ENCODE results near the gene SOX8. TPM values are rescaled to one million over a fixed set of nuclear protein-coding genes. Genes with fewer than 3 reads are reported as not detected.

The SOX8 gene
- total RNA-seq, 1 donor from 2014 or later: 1.4 TPM

DNA sequence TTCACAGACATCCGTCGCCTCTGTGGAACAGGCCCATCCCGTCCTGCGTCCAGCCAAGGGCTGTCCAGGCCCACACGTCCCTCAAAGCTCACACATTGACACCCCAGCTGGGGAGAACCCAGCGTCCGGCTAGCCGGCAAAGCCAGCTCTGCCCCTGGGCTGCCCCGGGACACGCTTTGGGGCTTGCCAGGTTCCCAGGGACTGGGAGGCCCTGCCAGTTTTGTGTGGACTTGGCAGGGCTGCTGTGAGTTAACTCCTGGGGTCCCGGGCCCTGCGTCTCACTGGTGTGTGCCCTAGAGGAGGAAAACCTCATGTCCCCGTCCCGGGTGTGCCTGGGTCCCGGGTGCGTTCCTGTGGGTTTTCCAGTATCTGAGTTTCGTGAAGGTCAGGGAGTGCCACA lies 6.3 kb downstream of the SOX8 start:
- DNase-seq (ENCODE audit: low spot score): no peak

DNA sequence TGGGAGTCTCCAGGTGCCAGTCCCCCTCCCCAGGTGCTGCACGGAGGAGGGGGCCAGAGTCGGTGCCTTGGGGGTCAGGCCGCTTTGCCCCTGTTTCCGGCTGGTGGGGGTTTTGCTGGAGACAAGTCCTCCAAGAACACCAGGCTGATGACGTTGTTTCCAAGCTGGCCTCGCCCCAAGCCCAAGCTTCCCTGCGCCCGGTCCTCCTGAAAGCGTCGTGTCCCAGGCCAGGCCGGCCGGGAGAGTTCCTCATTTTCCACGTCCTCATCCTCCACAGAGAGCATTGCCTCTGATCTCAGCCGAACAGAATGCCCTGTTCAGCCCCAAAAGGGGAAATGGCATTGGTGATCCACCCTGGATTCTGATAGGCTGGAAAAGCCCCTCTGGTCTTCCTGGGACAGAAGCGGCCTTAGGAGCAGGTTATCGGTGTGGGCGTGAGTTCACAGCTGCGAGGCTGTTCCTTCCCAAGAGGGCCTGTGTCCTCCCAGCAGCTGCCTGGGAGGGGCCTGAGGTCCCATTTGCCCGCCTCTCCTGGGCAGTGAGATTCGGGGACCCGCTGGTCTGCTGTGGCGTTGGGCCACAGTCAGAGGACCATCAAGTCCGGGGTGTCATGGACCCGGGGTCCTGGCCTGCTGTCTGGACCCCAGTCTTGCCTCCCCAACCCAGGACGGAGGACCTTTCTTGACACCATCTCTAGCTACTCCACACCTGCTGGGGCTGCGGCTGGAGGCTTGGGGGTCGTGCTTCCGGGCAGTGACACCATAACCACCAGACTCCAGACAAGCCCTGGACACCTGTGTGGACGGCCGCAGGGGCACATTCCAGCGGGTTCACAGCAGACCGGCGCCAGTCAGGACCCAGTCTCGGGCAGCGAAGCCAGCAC lies 7.1 kb downstream of the SOX8 start:
- no peak for DNase-seq (ENCODE audit: low spot score)

DNA sequence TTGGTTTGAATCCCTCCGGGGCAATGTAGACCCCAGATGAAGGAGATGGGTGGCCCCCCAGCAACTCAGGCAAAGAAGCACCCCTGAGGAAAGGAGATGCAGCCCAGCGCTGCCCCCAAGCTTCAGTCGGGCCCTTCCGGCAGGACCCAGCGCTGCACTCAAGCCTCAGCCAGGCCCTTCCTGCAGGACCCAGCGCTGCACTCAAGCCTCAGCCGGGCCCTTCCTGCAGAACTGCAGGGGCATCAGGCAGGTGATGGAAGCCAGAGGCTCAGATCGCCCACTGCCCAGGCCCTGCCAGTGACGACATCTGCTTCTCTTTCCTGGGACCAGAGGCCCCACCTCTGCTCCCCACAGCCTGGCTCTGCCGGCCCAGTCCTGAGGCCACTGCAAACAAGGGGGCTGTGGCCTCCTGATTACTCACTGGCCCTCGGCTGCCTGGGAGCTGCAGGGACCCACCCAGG lies 7.8 kb downstream of the SOX8 start:
- no peak for DNase-seq (ENCODE audit: low spot score)

DNA sequence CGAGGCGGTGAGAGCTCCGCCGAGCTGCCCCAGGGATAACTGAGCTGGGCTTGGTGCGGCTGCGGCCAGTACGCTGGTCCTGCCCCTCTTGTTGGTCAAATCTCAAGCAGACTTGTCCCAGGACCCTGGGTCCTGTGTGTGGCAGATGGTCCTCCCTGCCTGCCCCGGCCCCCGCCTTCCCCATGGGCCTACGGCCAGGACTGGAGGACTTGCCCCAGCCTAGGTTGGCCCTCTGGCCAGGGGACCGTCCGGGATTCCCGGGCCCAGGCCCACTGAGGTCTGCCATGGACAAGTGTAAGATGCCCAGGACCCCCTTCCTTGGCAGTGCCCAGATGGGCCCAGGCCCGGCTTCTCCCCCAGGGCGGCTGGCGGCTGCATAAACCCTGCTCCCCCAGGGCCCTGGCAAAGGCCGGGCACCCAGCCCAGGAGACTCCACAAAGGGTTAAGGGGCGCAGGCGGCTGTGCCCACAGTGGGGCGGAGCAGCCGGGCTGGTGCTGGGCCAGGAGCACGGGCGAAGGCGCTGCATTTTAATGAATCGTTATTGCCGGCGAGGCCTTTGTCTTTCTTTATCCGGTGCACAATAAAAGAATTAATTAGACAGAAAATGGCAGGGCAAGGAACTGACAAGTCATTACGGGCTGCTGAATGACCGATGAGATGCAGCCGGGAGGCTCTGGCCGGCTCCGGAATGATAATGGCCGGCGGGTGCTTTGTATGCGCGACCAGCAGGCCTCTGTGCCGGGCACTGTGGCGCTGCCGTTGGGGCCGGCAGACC lies 9.1 kb downstream of the SOX8 start:
- no peak for DNase-seq (ENCODE audit: low spot score)

DNA sequence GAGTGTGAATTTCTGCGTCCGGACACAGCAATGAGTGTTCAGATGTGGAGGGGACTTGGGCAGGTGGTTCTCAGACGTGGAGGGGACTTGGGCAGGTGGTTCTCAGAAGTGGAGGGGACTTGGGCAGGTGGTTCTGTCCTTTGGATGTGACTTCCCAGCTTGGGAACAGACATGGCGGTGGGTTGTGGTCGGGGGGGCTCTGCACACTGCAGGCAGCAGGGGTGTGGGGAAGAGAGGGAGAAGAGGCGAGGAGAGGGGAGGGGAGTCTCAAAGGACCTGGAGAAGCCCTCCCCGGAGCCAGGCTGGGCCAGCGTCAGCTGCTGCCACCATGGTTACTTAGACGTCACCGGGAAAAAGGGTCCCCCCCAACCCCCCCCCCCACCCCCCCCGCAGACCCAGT lies 9.8 kb downstream of the SOX8 start:
- no peak for DNase-seq (ENCODE audit: low spot score)

DNA sequence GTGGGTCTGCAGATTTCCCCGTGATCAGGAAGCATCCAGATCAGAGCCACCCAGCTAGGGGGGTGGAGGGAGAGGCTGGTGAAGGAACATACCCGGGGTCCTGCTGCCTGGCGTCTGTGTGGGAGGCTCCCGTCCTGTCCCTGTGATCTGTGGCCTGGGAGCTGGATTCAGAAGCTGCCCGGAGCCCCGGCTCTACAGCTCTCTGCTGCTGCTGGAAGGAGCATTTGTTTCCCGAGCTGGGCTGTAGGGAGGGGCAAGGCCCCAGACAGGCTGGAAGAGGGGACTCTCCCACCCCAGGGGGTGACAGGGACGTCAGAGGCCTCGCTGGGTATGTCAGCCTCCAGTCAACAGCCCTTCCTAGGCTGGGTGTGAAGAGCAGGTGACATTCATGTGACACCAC lies 10.2 kb downstream of the SOX8 start:
- no peak for DNase-seq (ENCODE audit: low spot score)

DNA sequence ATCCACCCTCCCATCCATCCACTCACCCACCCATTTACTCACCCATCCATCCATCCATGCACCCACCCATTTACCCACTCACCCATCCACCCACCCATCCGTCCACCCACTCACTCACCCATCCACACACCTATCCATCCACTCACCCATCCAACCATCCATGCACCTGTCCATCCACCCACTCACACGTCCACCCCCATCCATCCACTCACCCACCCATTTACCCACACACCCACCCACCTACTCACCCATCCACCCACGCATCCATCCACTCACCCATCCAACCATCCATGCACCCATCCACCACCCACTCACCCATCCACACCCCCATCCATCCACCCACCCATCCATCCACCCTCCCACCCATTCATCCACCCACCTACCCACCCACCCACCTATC lies 12.2 kb downstream of the SOX8 start:
- no peak for DNase-seq (ENCODE audit: low spot score)

DNA sequence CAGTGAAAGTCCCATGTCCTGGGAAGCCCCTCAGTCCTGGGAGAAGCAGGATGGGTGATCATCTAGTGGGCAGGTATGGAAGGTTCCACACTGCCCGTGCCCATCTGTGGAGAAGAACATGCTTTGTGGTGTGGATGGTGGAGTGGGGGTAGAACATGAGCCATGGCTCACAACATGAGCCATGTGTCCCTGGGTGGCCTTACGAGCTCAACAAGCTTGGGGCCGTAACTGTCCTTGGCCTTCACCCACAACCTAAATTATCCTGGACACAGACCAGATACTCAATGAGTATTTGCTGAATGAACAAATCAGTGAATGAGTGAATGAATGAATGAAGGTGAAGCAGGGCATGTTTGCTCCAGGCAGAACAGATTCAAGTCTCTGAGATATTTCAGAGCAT lies 13.5 kb downstream of the SOX8 start:
- DNase-seq (ENCODE audit: low spot score): no peak

DNA sequence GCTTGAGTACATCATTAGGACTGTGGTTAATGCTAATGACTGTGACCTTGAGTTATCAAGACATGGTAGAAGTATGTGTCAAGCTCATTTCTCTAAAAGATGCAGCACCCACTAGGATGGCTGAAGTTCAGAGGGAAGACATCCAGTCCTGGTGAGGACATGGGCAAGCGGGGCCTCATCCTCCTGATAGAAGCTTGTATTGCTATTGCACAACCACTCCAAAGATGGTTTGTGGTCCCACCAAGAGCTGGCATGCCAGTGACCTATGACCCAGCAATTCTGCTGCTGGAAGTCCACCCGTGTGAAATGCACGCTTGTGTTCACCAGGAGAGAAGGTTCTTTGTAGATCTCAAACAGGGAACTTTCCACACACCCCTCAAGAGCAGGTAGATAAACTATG lies 14.2 kb downstream of the SOX8 start:
- DNase-seq (ENCODE audit: low spot score): no peak

DNA sequence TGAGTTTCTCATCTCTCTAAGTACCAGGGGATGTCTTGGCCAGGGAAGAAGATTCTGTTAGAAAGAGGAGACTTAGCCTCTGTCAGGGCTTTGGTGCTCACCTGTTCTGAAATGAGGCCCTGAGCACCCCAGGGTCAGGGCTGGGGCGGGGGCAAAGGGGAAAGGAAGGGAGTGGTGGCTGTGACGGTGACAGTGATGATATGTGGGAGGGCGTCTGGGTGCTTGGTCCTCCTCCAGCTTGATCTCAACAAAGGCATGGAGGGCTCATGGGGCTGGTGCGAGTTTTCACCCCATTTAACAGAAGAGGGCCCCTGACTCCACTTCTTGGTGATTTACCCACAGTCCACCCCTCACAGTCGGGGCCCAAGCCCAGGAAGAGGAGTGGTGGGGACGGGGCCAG lies 15.1 kb downstream of the SOX8 start:
- no peak for DNase-seq (ENCODE audit: low spot score)

DNA sequence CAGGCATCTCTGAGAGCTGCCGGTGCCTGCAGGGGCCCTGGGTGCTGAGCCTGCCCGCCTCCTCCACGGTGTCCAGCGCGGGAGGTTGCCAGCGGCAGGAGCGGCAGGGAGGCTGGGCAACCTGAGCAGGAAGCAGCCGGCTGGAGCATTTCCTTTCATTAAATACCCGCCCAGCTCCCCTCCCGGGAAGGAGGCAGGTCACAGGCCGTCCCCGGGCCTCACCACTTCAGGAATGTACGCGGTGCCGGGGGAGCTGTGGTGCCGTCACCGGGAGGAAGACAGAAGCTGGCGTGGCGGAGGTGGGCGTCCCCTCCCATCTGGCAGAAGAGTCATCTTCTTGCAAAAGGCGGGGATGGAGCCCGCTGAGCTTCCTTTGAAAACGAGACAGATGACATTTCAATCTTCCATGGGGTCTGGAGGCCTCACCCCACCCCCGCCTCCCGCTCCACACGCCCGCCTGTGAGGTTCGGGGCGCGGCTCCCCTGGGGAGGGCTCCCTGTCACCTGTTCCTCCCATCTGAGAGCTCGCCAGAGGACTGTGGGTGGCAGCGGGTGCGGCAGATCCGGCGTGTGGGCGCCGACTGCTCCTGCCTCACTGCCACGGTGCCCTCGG lies 16.0 kb downstream of the SOX8 start:
- DNase-seq (ENCODE audit: low spot score): peak; percentile 78

DNA sequence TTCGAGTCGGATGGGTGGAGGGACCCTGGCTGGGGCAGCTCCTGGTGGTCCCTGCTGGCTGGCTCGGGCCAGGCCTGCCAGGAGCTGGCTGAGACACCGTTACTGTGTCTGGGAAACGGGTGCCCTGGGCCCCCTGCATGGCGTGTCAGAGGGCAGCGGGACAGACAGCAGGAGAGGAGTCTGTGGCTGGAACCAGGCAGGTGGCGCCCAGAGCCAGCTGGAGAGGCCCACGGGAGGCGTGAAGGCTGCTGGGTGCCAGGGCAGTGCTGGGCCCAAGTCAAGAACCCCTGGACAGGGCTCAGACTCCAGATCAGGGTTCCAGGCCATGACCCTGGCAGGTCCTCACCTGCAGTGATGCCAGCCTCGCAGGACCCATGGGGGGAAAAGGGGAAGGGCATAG lies 16.6 kb downstream of the SOX8 start:
- no peak for DNase-seq (ENCODE audit: low spot score)

DNA sequence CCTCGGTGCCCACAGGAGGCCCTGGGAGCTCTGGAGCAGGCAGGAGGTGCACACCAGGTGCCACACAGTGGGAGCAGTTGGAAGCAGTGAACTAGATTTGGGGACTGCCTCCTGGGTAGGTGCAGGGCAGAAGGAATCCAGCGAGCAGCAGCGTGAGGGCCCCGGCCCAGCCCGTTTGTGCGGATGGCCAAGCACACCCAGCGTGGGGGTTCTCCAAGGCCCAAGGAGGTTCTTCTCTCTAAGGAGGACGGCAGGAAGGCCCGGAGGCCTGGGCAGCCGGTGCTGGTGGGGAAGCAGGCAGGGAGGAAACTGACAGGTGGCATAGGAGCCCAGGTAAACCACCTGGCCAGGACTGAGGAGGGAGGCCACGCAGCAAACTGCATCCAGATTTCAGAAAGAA lies 17.0 kb downstream of the SOX8 start:
- DNase-seq (ENCODE audit: low spot score): no peak

DNA sequence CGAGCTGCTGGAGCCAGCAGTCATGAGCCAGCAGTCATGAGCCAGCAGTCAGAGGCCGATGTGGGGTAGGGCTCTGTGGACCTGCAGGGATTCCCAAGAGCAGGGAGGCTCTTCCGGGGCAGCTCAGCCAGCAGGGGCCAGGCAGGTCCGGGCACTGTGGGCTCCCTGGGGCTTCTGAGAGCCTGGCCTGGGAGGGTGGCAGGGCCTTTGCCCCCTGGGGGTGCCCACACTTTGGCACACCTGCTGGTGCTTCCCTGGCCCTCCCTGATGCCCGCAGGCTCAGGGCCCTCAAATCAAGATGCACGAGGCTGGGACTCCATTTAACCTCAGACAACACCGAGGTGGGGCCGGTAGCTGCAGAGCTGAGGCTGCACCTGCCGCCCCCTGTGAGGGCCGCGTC lies 18.1 kb downstream of the SOX8 start:
- DNase-seq (ENCODE audit: low spot score): no peak

DNA sequence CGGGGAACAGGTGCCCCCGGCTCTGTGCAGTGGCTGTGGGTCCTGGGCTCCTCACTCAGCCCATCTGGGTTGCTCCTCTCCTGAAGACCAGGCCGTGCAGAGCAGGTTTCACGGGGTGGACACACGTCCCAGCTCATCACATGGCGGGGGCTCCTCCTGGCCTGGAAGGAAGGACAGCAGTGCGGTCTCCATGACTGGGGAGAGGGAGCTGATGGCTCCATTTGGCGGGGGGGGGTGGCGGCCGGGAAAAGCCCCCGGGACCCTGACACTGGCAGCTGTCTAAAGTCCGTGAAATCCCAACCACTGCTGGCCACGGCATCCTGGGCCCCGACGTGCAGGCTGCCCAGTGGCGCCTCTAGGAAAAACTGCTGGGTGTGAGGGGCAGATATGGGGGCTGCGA lies 19.0 kb downstream of the SOX8 start:
- no peak for DNase-seq (ENCODE audit: low spot score)

DNA sequence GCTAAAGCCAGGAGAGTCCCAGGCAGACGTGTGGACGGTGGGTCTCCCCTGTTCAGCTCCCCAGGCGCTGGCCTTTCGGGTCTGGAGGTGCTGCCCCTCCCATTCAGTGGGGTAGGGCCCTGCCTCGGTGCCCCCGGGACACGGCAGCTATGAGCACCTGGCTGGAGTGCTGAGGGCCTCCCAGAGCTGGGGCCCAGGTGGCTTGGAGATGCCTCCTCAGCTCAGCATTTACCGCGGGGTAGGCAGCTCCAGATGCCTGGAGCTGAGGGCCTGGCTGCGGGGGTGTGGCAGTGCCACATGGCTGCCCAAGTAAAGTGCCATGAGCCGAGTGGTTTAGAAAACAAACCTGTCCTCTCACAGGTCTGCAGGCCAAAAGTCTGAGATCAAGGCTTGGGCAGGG lies 19.5 kb downstream of the SOX8 start:
- no peak for DNase-seq (ENCODE audit: low spot score)

DNA sequence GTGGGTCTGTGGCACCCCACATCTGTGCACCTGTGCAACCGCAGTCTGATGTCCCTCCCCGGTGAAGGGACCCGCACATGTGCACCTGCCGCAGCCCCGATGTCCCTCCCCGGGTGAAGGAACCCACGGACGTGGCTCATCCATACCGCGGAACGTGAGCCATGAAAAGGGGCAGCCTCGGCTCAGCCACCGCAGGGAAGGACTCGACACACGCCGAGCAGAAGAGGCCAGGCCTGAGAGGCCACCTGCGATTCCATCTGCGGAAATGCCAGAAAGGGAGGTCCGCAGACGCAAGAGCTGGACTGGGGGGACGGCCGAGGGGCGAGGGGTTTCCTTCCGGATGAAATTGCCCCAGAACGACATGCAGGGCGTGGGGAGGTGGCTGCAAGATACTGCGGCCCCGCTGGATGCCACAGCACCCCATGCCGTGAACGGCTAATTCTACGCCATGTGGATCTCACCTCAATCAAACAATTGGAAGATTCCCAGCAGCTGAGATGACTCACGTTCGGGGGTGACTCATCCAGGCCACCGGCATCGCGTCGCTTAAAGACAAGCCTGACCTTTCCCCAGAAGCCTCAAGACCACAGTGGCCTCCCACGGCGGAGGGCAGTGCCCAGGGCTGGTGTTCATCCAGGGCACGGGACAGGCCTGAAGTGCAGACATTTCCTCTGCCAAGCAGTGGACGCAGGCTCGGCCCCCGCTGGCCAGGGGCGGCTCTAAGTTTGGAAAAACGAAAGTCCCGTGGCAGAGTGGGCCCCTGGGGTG lies 21.0 kb downstream of the SOX8 start:
- peak; percentile 72 for DNase-seq (ENCODE audit: low spot score)

DNA sequence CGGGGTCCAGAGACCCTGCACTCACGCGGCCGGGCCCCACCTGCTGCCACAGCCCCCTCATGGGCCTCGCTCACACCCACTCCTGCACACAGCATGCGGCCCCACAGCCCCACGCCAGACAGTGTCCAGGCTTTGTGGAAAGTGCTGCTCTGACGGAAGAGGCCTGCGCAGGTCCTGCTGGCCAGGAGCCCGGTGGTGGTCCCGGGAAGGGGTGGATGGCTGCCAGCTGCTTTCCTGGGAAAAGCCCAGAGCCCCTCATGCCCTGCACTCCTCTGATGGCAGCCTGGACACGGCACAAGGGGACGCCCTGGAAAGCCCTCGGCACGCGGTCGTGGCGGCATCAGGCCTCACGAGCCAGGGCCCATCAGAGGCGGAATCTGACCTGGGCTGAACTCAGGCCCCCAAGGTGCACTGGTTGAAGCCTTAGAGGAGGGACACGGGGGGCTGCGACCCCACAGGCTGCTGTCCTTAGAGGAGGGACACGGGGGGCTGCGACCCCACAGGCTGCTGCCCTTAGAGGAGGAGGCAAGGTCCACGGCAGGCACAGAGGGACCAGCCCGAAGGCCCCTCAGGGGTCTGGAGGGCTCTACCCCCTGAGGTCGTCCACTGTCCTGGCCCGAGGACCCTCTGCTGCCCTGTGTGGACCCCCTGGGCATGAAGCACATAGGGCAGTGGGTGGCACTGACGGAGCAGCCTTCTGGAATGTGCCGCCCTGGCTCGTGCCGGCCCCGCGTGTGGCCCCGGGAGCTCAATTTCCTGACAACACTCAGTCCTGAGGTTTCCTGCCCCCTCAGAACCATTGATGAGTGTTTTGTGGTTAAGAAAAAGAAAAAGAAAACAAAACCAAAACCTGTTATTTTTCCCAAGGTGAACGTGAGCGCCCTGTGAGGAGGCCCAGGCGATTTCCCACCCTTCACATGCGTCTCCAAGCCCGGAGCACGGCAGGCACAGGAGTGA lies 22.1 kb downstream of the SOX8 start:
- DNase-seq (ENCODE audit: low spot score): no peak

DNA sequence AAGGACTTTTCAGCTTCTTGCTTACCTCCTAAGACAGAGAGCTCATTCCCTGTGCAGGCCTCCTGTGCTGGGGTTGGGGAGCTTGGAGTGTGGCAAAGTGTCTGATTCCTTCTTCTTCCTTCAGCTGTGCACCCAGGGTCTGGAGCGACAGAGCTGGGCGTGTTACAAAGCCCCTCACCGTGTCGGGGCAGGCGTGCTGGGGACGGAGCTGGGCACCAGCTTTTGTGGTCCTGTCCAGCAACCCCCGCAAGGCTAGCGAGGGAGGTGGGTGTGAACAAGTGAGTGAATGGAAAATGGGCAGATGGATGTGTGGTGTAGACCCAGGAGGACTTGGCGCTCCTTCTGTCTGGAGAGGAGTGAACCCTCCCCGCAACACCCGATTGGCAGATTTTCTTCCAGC lies 23.7 kb downstream of the SOX8 start:
- DNase-seq (ENCODE audit: low spot score): no peak

DNA sequence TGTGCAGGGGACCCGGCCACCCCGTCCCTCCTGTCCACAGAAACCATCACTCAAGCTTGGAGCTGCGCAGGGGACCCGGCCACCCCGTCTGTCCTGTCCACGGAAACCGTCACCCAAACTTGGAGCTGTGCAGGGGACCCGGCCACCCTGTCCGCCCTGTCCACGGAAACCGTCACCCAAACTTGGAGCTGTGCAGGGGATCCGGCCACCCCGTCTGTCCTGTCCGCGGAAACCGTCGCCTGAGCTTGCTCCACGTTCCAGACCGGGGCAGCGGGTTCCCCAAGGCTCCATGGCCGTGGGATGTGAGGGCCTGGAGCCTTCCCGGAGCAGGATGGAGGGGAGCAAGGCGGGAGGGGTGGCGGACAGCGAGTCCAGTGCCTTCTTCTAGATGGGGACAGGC lies 25.2 kb downstream of the SOX8 start:
- DNase-seq (ENCODE audit: low spot score): no peak
